Adrenal gland (tissue), 5 donors: ENCODE measurements around the gene GJA5.

ENCODE experiments used
- POLR2A ChIP-seq, 2 donors: fragments of 450-650 bp; IDR thresholded peaks; one replicate each; pipeline ENCODE4 v1.6.1; 2017; ENCODE audit warnings: antibody characterized with exemption in 2 of 2, mild to moderate bottlenecking in 2 of 2, moderate library complexity in 1 of 2
- TF ChIP-seq, protein P1 (sequence below), 6 experiments: fragments of 450-650 bp in 4 of 6; fragments of 200-600 bp in 2 of 6; sonication (generic) in 1 of 6; IDR thresholded peaks; 1 replicate in 5 of 6; 2 replicates in 1 of 6; pipeline versions ENCODE4 v1.5.1 to v1.8.0; 2016 to 2021; ENCODE audit warnings: antibody characterized with exemption in 6 of 6, mild to moderate bottlenecking in 2 of 6, moderate library complexity in 1 of 6
- donor health status: DM: no; HTN: no; CAD: no.

DNA sequence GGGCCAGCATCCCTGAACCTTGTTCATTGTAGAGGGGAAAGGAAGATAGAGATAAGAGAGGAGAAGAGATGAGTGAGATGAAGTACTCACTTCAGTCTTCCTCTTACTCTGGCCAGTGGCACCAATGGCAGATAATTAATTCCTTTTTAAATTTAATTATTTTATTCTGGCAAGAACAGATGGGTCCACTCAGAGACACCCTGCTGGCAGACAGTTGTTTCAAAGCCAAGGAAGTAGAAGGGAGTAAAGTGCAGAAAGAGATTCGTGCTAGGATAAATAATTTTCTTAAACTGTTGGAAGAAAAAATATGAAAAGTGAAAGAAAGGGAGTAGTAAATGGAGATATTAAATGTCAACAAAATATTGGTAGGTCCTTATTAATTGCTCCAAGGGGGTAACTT, 7.7 kb upstream of the GJA5 start:
- no peak for TF ChIP-seq POLR2A (IDR thresholded peaks at IDR 0.05)
- TF ChIP-seq, protein P1, sequence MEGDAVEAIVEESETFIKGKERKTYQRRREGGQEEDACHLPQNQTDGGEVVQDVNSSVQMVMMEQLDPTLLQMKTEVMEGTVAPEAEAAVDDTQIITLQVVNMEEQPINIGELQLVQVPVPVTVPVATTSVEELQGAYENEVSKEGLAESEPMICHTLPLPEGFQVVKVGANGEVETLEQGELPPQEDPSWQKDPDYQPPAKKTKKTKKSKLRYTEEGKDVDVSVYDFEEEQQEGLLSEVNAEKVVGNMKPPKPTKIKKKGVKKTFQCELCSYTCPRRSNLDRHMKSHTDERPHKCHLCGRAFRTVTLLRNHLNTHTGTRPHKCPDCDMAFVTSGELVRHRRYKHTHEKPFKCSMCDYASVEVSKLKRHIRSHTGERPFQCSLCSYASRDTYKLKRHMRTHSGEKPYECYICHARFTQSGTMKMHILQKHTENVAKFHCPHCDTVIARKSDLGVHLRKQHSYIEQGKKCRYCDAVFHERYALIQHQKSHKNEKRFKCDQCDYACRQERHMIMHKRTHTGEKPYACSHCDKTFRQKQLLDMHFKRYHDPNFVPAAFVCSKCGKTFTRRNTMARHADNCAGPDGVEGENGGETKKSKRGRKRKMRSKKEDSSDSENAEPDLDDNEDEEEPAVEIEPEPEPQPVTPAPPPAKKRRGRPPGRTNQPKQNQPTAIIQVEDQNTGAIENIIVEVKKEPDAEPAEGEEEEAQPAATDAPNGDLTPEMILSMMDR (IDR thresholded peaks at IDR 0.05): no peak
